Fibroblast of lung (primary cell): ENCODE results near the gene SPINK14. TPM values are rescaled to one million over a fixed set of nuclear protein-coding genes. Genes with fewer than 3 reads are reported as not detected.

Source experiments
- DNase-seq, 2 donors: peaks; one replicate each; pipeline versions ENCODE4 v3.0.0 to v3.0.0-alpha.2; 2010; ENCODE audit warnings: low read depth in 2 of 2
- H2AFZ ChIP-seq: 2 replicates; pipeline ENCODE4 v1.5.1; 2012; ENCODE audit warnings: low read length, control low read depth, inconsistent platforms
- H3K27ac ChIP-seq: 2 replicates; pipeline ENCODE4 v1.5.1; 2011; ENCODE audit warnings: low read length, control low read depth; ENCODE audit not compliant: insufficient read depth
- H3K27me3 ChIP-seq: 2 replicates; pipeline ENCODE4 v1.5.1; 2011; ENCODE audit warnings: mild to moderate bottlenecking, low read length; ENCODE audit not compliant: control insufficient read depth, insufficient read depth
- H3K36me3 ChIP-seq: 2 replicates; pipeline ENCODE4 v1.5.1; 2011; ENCODE audit warnings: low read length; ENCODE audit not compliant: control insufficient read depth, insufficient read depth
- H3K4me1 ChIP-seq: 2 replicates; pipeline ENCODE4 v1.5.1; 2011; ENCODE audit warnings: low read length; ENCODE audit not compliant: control insufficient read depth, insufficient read depth; ENCODE audit errors: extremely low read depth
- H3K4me2 ChIP-seq: 2 replicates; pipeline ENCODE4 v1.5.1; 2011; ENCODE audit warnings: low read length, control low read depth; ENCODE audit not compliant: insufficient read depth; ENCODE audit errors: extremely low read depth
- H3K4me3 ChIP-seq, 4 experiments: fragments of 200-600 bp in 1 of 4; sonication (generic) in 1 of 4; replicated peaks in 1 of 4; 2 replicates each; pipeline ENCODE4 v1.5.1; 2011 to 2016; ENCODE audit warnings: low read length in 4 of 4, low read depth in 3 of 4, mild to moderate bottlenecking in 3 of 4, control low read depth in 2 of 4, inconsistent platforms in 1 of 4, mixed read lengths in 1 of 4; ENCODE audit not compliant: insufficient read depth in 1 of 4; ENCODE audit errors: control extremely low read depth in 1 of 4
- H3K79me2 ChIP-seq: 2 replicates; pipeline ENCODE4 v1.5.1; 2012; ENCODE audit warnings: mild to moderate bottlenecking, low read length, inconsistent platforms; ENCODE audit not compliant: control insufficient read depth, insufficient read depth
- H3K9ac ChIP-seq: 2 replicates; pipeline ENCODE4 v1.5.1; 2011; ENCODE audit warnings: mild to moderate bottlenecking, low read length, control low read depth; ENCODE audit not compliant: insufficient read depth
- H3K9me3 ChIP-seq: 2 replicates; pipeline ENCODE4 v1.5.1; 2012; ENCODE audit warnings: low read depth, low read length; ENCODE audit not compliant: control insufficient read depth, insufficient read depth
- H4K20me1 ChIP-seq: 2 replicates; pipeline ENCODE4 v1.5.1; 2011; ENCODE audit warnings: low read length; ENCODE audit not compliant: control insufficient read depth, insufficient read depth; ENCODE audit errors: extremely low read depth
- CTCF ChIP-seq, 2 donors: IDR thresholded peaks in 1 of 2; conservative IDR thresholded peaks in 1 of 2; 1 replicate in 1 of 2; 2 replicates in 1 of 2; pipeline ENCODE4 v1.5.1; 2011 to 2012; ENCODE audit warnings: low read length in 2 of 2, control low read depth in 1 of 2, inconsistent platforms in 1 of 2, low read depth in 1 of 2, mild to moderate bottlenecking in 1 of 2
- EZH2 ChIP-seq: IDR thresholded peaks from 2 replicates; pipeline ENCODE4 v1.5.1; 2012; ENCODE audit warnings: low read length, control low read depth, mild to moderate bottlenecking; ENCODE audit errors: missing control alignments
- polyA plus RNA-seq, 2 donors: library from polyadenylated mRNA; depleted of rRNA in 1 of 2; stranded (reverse) in 1 of 2; unstranded in 1 of 2; fragments of >200 nt; gene quantifications; 2 replicates each; pipeline ENCODE4 v1.2.1, GENCODE V29; 2011 to 2012; ENCODE audit warnings: missing spikeins in 1 of 2
- total RNA-seq: library from RNA; depleted of rRNA; stranded (reverse); fragments of >200 nt; gene quantifications from 2 replicates; pipeline ENCODE4 v1.2.1, GENCODE V29; 2014

SPINK14 gene
- total and polyA plus RNA-seq, 2 donors (not counting 1 experiment from before 2014, with no cell fraction given) = not detected

GRCh38 chr5:148205044-148205806 is 36.9 kb downstream of the SPINK14 start:
- Histone ChIP-seq H3K4me3 (no peak overlapping the region), H3K27me3 (no peaks in the 10 kb centered on the region), H3K36me3 (no peaks in the 10 kb centered on the region), H4K20me1 (no peaks in the 10 kb centered on the region), H2AFZ (no peak overlapping the region), H3K4me1 (no peaks in the 10 kb centered on the region), H3K4me2 (no peak overlapping the region), H3K79me2 (no peaks in the 10 kb centered on the region), H3K9ac (no peak overlapping the region), H3K9me3 (no peaks in the 10 kb centered on the region), H3K27ac (no peak overlapping the region)
- no peak for TF ChIP-seq CTCF (conservative IDR thresholded peaks at IDR 0.05 in 1 of 2, IDR thresholded peaks at IDR 0.05 in 1 of 2; ENCODE audit: low read depth in 1 of 2, low read length in 2 of 2)
- no peak for DNase-seq

GRCh38 chr5:148205865-148206264 is 37.5 kb downstream of the SPINK14 start:
- Histone ChIP-seq H3K36me3 (no peaks in the 10 kb centered on the region), H3K4me2 (no peak overlapping the region), H3K4me1 (no peaks in the 10 kb centered on the region), H3K4me3 (no peak overlapping the region), H2AFZ (no peak overlapping the region), H4K20me1 (no peaks in the 10 kb centered on the region), H3K9ac (no peak overlapping the region), H3K79me2 (no peaks in the 10 kb centered on the region), H3K27ac (no peak overlapping the region), H3K9me3 (no peaks in the 10 kb centered on the region), H3K27me3 (no peaks in the 10 kb centered on the region)
- DNase-seq = no peak
- no peak for TF ChIP-seq CTCF (conservative IDR thresholded peaks at IDR 0.05 in 1 of 2, IDR thresholded peaks at IDR 0.05 in 1 of 2; ENCODE audit: low read depth in 1 of 2, low read length in 2 of 2)
- no peak for TF ChIP-seq EZH2

- Histone ChIP-seq H2AFZ (no peak overlapping the region), H3K4me1 (no peaks in the 10 kb centered on the region), H3K79me2 (no peaks in the 10 kb centered on the region), H3K27ac (no peak overlapping the region), H3K9me3 (no peaks in the 10 kb centered on the region), H3K36me3 (no peaks in the 10 kb centered on the region), H3K4me3 (no peak overlapping the region), H3K4me2 (no peak overlapping the region), H3K9ac (no peak overlapping the region), H4K20me1 (no peaks in the 10 kb centered on the region), H3K27me3 (no peaks in the 10 kb centered on the region)
- DNase-seq = no peak
- no peak for TF ChIP-seq CTCF (conservative IDR thresholded peaks at IDR 0.05 in 1 of 2, IDR thresholded peaks at IDR 0.05 in 1 of 2; ENCODE audit: low read depth in 1 of 2, low read length in 2 of 2)
- TF ChIP-seq EZH2 = no peak
Observed at GRCh38 chr5:148206620-148207019, 38.3 kb downstream of the SPINK14 start.
